Endothelial cell of umbilical vein (primary cell): ENCODE results near the gene THUMPD2. TPM values are rescaled to one million over a fixed set of nuclear protein-coding genes. Genes with fewer than 3 reads are reported as not detected.

Experiments used
- BruUV-seq: library from RNA; stranded (reverse); fragments of 400-500 nt; replicated peaks from 2 replicates; lab custom pipeline; 2021; lab: Mats Ljungman, UMichigan
- CTCF ChIA-PET: fragments of 300-600, 350-600 bp; sonication (Branson Sonifier 250); formaldehyde crosslinking; loops from one replicate; lab custom pipeline; 2021; ENCODE audit warnings: antibody characterized with exemption, inconsistent platforms; lab: Charles Lee
- POLR2A ChIA-PET: fragments of 300-600, 350-600 bp; sonication (Branson Sonifier 250); formaldehyde crosslinking; loops from one replicate; lab custom pipeline; 2021; ENCODE audit warnings: antibody characterized with exemption, inconsistent platforms; lab: Charles Lee
- DNase-seq: peaks from one replicate; pipeline ENCODE4 v3.0.0-alpha.2; 2011; ENCODE audit warnings: low read depth, low spot score
- FAIRE-seq: peaks from 2 replicates; lab custom pipeline; 2011; peaks lifted over from hg19 to GRCh38; lab: Jason Lieb, UNC
- H2AFZ ChIP-seq: 2 replicates; pipeline ENCODE4 v1.6.0; 2012; ENCODE audit warnings: low read depth, low read length, control low read depth, inconsistent platforms
- H3K27ac ChIP-seq: 2 replicates; pipeline ENCODE4 v1.5.1; 2011; ENCODE audit warnings: low read depth, mild to moderate bottlenecking, control low read depth, low read length, moderate library complexity; ENCODE audit not compliant: insufficient read depth
- H3K27me3 ChIP-seq, 2 experiments: 2 replicates each; pipeline versions ENCODE4 v1.6.0 to v1.6.1; 2011; ENCODE audit warnings: low read length in 2 of 2, mixed read lengths in 1 of 2; ENCODE audit not compliant: control insufficient read depth in 2 of 2, insufficient read depth in 2 of 2
- H3K36me3 ChIP-seq, 2 experiments: 2 replicates in 1 of 2; 3 replicates in 1 of 2; pipeline ENCODE4 v1.5.1; 2011; ENCODE audit warnings: low read length in 2 of 2, mild to moderate bottlenecking in 1 of 2, moderate library complexity in 1 of 2; ENCODE audit not compliant: control insufficient read depth in 2 of 2, insufficient read depth in 2 of 2; ENCODE audit errors: extremely low read depth in 1 of 2
- H3K4me1 ChIP-seq: 3 replicates; pipeline ENCODE4 v1.5.1; 2011; ENCODE audit warnings: mild to moderate bottlenecking, low read length; ENCODE audit not compliant: control insufficient read depth, insufficient read depth; ENCODE audit errors: extremely low read depth
- H3K4me2 ChIP-seq: 2 replicates; pipeline ENCODE4 v1.6.1; 2011; ENCODE audit warnings: low read length, control low read depth, mixed read lengths; ENCODE audit not compliant: insufficient read depth
- H3K4me3 ChIP-seq, 3 experiments: fragments of 200-600 bp in 1 of 3; sonication (generic), shearing (Covaris generic) in 1 of 3; replicated peaks in 1 of 3; 2 replicates each; pipeline ENCODE4 v1.5.1; 2011 to 2016; ENCODE audit warnings: control low read depth in 3 of 3, low read length in 3 of 3, mild to moderate bottlenecking in 2 of 3, inconsistent platforms in 1 of 3, low read depth in 1 of 3, moderate library complexity in 1 of 3; ENCODE audit not compliant: insufficient read depth in 1 of 3
- H3K79me2 ChIP-seq: 2 replicates; pipeline ENCODE4 v1.6.0; 2012; ENCODE audit warnings: low read length, inconsistent platforms; ENCODE audit not compliant: control insufficient read depth, insufficient read depth
- H3K9ac ChIP-seq: replicated peaks from 2 replicates; pipeline ENCODE3; 2011; ENCODE audit warnings: low read length, control low read depth; ENCODE audit not compliant: insufficient read depth; ENCODE audit errors: extremely low read depth
- H3K9me1 ChIP-seq: replicated peaks from 3 replicates; pipeline ENCODE4 v1.6.0; 2011; ENCODE audit warnings: mild to moderate bottlenecking, low read length; ENCODE audit not compliant: control insufficient read depth, insufficient read depth; ENCODE audit errors: extremely low read depth
- H3K9me3 ChIP-seq: replicated peaks from 2 replicates; pipeline ENCODE4 v1.5.1; 2012; ENCODE audit warnings: low read length, inconsistent platforms; ENCODE audit not compliant: control insufficient read depth, insufficient read depth
- H4K20me1 ChIP-seq: replicated peaks from 2 replicates; pipeline ENCODE3; 2011; ENCODE audit warnings: mild to moderate bottlenecking, low read length; ENCODE audit not compliant: control insufficient read depth, insufficient read depth; ENCODE audit errors: extremely low read depth
- CTCF ChIP-seq, 2 donors: IDR thresholded peaks; 1 replicate in 1 of 2; 2 replicates in 1 of 2; pipeline ENCODE4 v1.5.1; 2011; ENCODE audit warnings: low read length in 2 of 2, mild to moderate bottlenecking in 2 of 2, moderate library complexity in 2 of 2, control low read depth in 1 of 2, inconsistent platforms in 1 of 2, low read depth in 1 of 2; ENCODE audit not compliant: insufficient read depth in 1 of 2; ENCODE audit errors: extremely low read depth in 1 of 2
- EZH2 ChIP-seq: IDR thresholded peaks from 2 replicates; pipeline ENCODE4 v1.6.1; 2012; ENCODE audit warnings: borderline replicate concordance, low read depth, mild to moderate bottlenecking, moderate library complexity, low read length, inconsistent platforms; ENCODE audit not compliant: severe bottlenecking
- FOS ChIP-seq: IDR thresholded peaks from 2 replicates; pipeline ENCODE4 v1.6.1; 2011; ENCODE audit warnings: mild to moderate bottlenecking, low read length, moderate library complexity, borderline replicate concordance; ENCODE audit not compliant: insufficient read depth
- GATA2 ChIP-seq: IDR thresholded peaks from 2 replicates; pipeline ENCODE4 v1.7.0; 2011; ENCODE audit warnings: low read depth, mild to moderate bottlenecking, moderate library complexity, mixed read lengths, low read length; ENCODE audit not compliant: insufficient read length, insufficient read depth
- JUN ChIP-seq: IDR thresholded peaks from 2 replicates; pipeline ENCODE4 v1.6.1; 2011; ENCODE audit warnings: borderline replicate concordance, low read depth; ENCODE audit not compliant: insufficient read length, insufficient read depth
- MAX ChIP-seq: IDR thresholded peaks from 2 replicates; pipeline ENCODE4 v1.6.1; 2011; ENCODE audit not compliant: insufficient read depth, insufficient read length
- MYC ChIP-seq: IDR thresholded peaks from one replicate; pipeline ENCODE4 v1.6.1; 2011; ENCODE audit warnings: mild to moderate bottlenecking, low read depth, low read length
- POLR2A ChIP-seq: IDR thresholded peaks from 2 replicates; pipeline ENCODE4 v1.6.1; 2012; ENCODE audit warnings: low read depth, mild to moderate bottlenecking, control low read depth, low read length
- POLR2AphosphoS5 ChIP-seq: IDR thresholded peaks from 2 replicates; pipeline ENCODE4 v1.6.1; 2012; ENCODE audit warnings: low read depth, mild to moderate bottlenecking, control low read depth, low read length, moderate library complexity; ENCODE audit not compliant: insufficient read depth
- dilution Hi-C: fragments of 300-500 bp; cut with MboI; formaldehyde crosslinking; loops from one replicate; pipeline ENCODE4 v1.15.0; 2019; ENCODE audit warnings: low sequenced_read_pairs; ENCODE audit not compliant: extremely low pct_ligation_motif_present
- intact Hi-C: fragments of 100-400 bp; cut with micrococcal nuclease; formaldehyde crosslinking; loops from one replicate; pipeline ENCODE4 v1.10.0; 2022
- polyA plus RNA-seq, 4 experiments: library from polyadenylated mRNA; depleted of rRNA in 3 of 4; stranded (reverse) in 3 of 4; unstranded in 1 of 4; fragments of >200 nt; gene quantifications; 2 replicates each; pipeline versions ENCODE4 v1.2.1 to v1.2.3, GENCODE V29; 2011 to 2012; ENCODE audit warnings: missing spikeins in 1 of 4
- total RNA-seq: library from RNA; stranded (reverse); gene quantifications from 2 replicates; pipeline ENCODE4 v1.2.3, GENCODE V29; 2021

The THUMPD2 gene
- total and polyA plus RNA-seq, 2 donors (not counting 3 experiments of a cell fraction or from before 2014, with no cell fraction given), result 4.3 to 8.2 TPM

DNA sequence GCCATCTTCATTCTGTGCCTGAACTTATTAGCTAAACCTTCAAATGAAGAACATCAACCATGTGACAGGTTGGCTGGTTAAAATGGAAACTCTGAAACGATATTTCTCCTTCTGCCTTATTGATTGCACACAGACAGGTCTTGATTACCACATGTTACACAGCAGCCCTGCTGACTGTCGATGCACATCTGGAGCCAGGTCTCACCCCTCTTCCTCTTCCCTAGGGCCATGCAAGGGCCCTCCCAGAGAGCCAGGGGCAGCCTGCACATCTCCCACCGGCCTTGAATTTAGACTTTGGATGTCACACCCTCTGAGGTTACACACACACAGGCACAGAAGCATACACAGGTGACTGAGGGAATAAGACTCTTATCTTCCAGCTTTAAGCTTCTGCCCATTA is 68.3 kb downstream of the THUMPD2 start:
- TF ChIP-seq FOS (no peak), MAX (no peak), CTCF (IDR thresholded peaks at IDR 0.05; ENCODE audit: extremely low read depth in 1 of 2, insufficient read depth in 1 of 2, low read depth in 1 of 2, low read length in 2 of 2) (no peak), GATA2 (no peak), JUN (no peak), EZH2 (no peak), MYC (no peak), POLR2A (no peak), POLR2AphosphoS5 (no peak)
- Histone ChIP-seq H3K79me2 (no peaks in the 10 kb centered on the region), H3K9me1 (no peaks in the 10 kb centered on the region), H3K9me3 (no peaks in the 10 kb centered on the region), H3K4me2 (no peak overlapping the region), H4K20me1 (no peaks in the 10 kb centered on the region), H3K27me3 (peaks cover 0 to 9% of the 10 kb centered on the region in 2 experiments), H3K36me3 (no peaks in the 10 kb centered on the region), H3K4me1 (no peaks in the 10 kb centered on the region), H3K9ac (no peak overlapping the region), H3K4me3 (no peak overlapping the region), H3K27ac (no peak overlapping the region), H2AFZ (no peak overlapping the region)
- FAIRE-seq, result no peak
- intact Hi-C loops, result no loop called here
- BruUV-seq, result no TSS peak
- CTCF ChIA-PET, result interaction anchor here (0.6 to 1.8 kb wide), 2 partner anchors 13 to 182 kb away, joined by 3 to 8 read pairs; no protein-coding TSS in a partner anchor
- no peak for DNase-seq
- POLR2A ChIA-PET, result no interaction called here
- dilution Hi-C loops, result no loop called here
